ENCODE data around the gene SDHAF4. TPM values are rescaled to one million over a fixed set of nuclear protein-coding genes. Genes with fewer than 3 reads are reported as not detected.
A peak's percentile ranks its signal among the peaks of the same experiment; 100 is the strongest.

SDHAF4 gene
- total and polyA plus RNA-seq, 7 donors: 3.9 to 11.4 (median 8.3) TPM

GRCh38 chr6:70575899-70576495 is 9.3 kb downstream of the SDHAF4 start:
- ATAC-seq: peak in 1 of 4 donors; percentile 48
- TF ChIP-seq, protein P1, sequence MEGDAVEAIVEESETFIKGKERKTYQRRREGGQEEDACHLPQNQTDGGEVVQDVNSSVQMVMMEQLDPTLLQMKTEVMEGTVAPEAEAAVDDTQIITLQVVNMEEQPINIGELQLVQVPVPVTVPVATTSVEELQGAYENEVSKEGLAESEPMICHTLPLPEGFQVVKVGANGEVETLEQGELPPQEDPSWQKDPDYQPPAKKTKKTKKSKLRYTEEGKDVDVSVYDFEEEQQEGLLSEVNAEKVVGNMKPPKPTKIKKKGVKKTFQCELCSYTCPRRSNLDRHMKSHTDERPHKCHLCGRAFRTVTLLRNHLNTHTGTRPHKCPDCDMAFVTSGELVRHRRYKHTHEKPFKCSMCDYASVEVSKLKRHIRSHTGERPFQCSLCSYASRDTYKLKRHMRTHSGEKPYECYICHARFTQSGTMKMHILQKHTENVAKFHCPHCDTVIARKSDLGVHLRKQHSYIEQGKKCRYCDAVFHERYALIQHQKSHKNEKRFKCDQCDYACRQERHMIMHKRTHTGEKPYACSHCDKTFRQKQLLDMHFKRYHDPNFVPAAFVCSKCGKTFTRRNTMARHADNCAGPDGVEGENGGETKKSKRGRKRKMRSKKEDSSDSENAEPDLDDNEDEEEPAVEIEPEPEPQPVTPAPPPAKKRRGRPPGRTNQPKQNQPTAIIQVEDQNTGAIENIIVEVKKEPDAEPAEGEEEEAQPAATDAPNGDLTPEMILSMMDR (IDR thresholded peaks at IDR 0.05): no peak
- H3K36me3 ChIP-seq (ENCODE audit: insufficient read depth in 1 of 2, low read depth in 1 of 2): peaks cover 0 to 19% of the 10 kb centered on the region in 2 donors
- H3K27ac ChIP-seq: no peak overlapping the region
- DNase-seq: no peak
- no peaks in the 10 kb centered on the region for H3K27me3 ChIP-seq (ENCODE audit: insufficient read depth in 3 of 3, low read length in 2 of 3)
- no peaks in the 10 kb centered on the region for H3K9me3 ChIP-seq
- no peaks in the 10 kb centered on the region for H3K4me1 ChIP-seq
- 54 to 74% (median 58%) methylated on average over 7 of the region's 7 CpGs for WGBS, 3 donors
- intact Hi-C loops (cut with DNase I): no loop called here
- H3K4me3 ChIP-seq: no peak overlapping the region

GRCh38 chr6:70586114-70586513 is 19.4 kb downstream of the SDHAF4 start:
- DNase-seq: no peak
- TF ChIP-seq, protein P1 (IDR thresholded peaks at IDR 0.05): no peak
- 91 to 100% (median 96%) methylated on average over 1 of the region's 1 CpG for WGBS, 3 donors
- Histone ChIP-seq H3K27me3 (ENCODE audit: insufficient read depth in 3 of 3, low read length in 2 of 3) (no peaks in the 10 kb centered on the region), H3K9me3 (no peaks in the 10 kb centered on the region), H3K4me3 (no peak overlapping the region), H3K36me3 (ENCODE audit: insufficient read depth in 1 of 2, low read depth in 1 of 2) (peaks cover 0 to 89% of the 10 kb centered on the region in 2 donors), H3K27ac (no peak overlapping the region), H3K4me1 (no peaks in the 10 kb centered on the region)
- intact Hi-C loops (cut with DNase I): no loop called here
- no peak for ATAC-seq

- no peaks in the 10 kb centered on the region for H3K4me1 ChIP-seq
- H3K36me3 ChIP-seq (ENCODE audit: insufficient read depth in 1 of 2, low read depth in 1 of 2): peaks cover 0 to 46% of the 10 kb centered on the region in 2 donors
- intact Hi-C loops (cut with DNase I): no loop called here
- no peaks in the 10 kb centered on the region for H3K9me3 ChIP-seq
- TF ChIP-seq, protein P1 (IDR thresholded peaks at IDR 0.05): no peak
- H3K27ac ChIP-seq: no peak overlapping the region
- no peak overlapping the region for H3K4me3 ChIP-seq
- DNase-seq (no peak), ATAC-seq (no peak)
- H3K27me3 ChIP-seq (ENCODE audit: insufficient read depth in 3 of 3, low read length in 2 of 3): no peaks in the 10 kb centered on the region
Measured at GRCh38 chr6:70590400-70590799, 23.7 kb downstream of the SDHAF4 start.

GRCh38 chr6:70592391-70593117 is 25.8 kb downstream of the SDHAF4 start:
- 66 to 71% (median 69%) methylated on average over 5 of the region's 5 CpGs for WGBS, 3 donors
- no peaks in the 10 kb centered on the region for H3K4me1 ChIP-seq
- no peak overlapping the region for H3K4me3 ChIP-seq
- DNase-seq: no peak
- intact Hi-C loops (cut with DNase I): no loop called here
- H3K36me3 ChIP-seq (ENCODE audit: insufficient read depth in 1 of 2, low read depth in 1 of 2): peaks cover 0 to 33% of the 10 kb centered on the region in 2 donors
- H3K9me3 ChIP-seq: no peaks in the 10 kb centered on the region
- TF ChIP-seq, protein P1 (IDR thresholded peaks at IDR 0.05): no peak
- no peaks in the 10 kb centered on the region for H3K27me3 ChIP-seq (ENCODE audit: insufficient read depth in 3 of 3, low read length in 2 of 3)
- no peak overlapping the region for H3K27ac ChIP-seq
- ATAC-seq: no peak
